Tibial nerve (tissue), 4 donors: ENCODE data around the gene UBE3A.

ENCODE experiments used
- CTCF ChIP-seq, 5 experiments: fragments of 200-600 bp in 3 of 5; fragments of 450-650 bp in 2 of 5; sonication (generic) in 3 of 5; IDR thresholded peaks; one replicate each; pipeline ENCODE4 v1.5.1; 2016 to 2019; ENCODE audit warnings: antibody characterized with exemption in 5 of 5, mild to moderate bottlenecking in 3 of 5, moderate library complexity in 2 of 5
- EP300 ChIP-seq, 2 donors: sonication (generic); formaldehyde crosslinking; IDR thresholded peaks; one replicate each; pipeline ENCODE4 v1.6.1; 2017; ENCODE audit warnings: antibody characterized with exemption in 2 of 2, mild to moderate bottlenecking in 1 of 2

DNA sequence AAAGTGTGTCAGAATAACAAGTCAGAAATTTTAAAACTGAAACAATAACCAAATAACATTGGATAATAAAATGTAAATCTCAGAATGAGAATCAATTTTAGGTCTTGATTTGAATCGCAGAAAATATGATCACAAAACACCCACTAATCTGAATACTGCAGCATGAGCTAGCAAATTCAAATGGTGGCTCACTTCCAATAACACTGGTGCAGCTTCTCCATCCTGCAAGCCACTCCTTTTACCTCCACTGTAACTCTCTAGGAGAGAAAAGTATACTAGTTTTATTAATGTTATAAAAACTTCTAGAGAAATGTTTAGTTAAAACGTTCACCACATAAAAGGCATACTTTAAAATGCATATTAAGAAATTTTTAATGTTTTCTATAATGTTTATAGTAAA lies 30.4 kb downstream of the UBE3A start:
- TF ChIP-seq CTCF (IDR thresholded peaks at IDR 0.05) (no peak), EP300 (IDR thresholded peaks at IDR 0.05) (no peak)
